IMR-90 (cell line): ENCODE data around the gene ERH.

Experiments used
- NFE2L2 ChIP-seq: fragments of 150-350 bp; IDR thresholded peaks from 2 replicates; pipeline ENCODE4 v1.6.1; 2016; ENCODE audit warnings: low read depth, mild to moderate bottlenecking, low read length
- POLR2A ChIP-seq: IDR thresholded peaks from 2 replicates; pipeline ENCODE4 v1.6.1; 2012; ENCODE audit warnings: mild to moderate bottlenecking, low read depth, low read length
- RAD21 ChIP-seq: IDR thresholded peaks from 2 replicates; pipeline ENCODE4 v1.6.1; 2012; ENCODE audit warnings: low read length, improper control_type of control experiment
- TF ChIP-seq, protein P1 (sequence below): conservative IDR thresholded peaks from 2 replicates; pipeline ENCODE4 v1.5.1; 2012; ENCODE audit warnings: mild to moderate bottlenecking, low read depth, low read length, improper control_type of control experiment
- TF ChIP-seq, protein P2 (sequence below): fragments of 150-350 bp; IDR thresholded peaks from 2 replicates; pipeline ENCODE4 v1.6.1; 2017; ENCODE audit warnings: mild to moderate bottlenecking, antibody characterized with exemption, low read length, low read depth

DNA sequence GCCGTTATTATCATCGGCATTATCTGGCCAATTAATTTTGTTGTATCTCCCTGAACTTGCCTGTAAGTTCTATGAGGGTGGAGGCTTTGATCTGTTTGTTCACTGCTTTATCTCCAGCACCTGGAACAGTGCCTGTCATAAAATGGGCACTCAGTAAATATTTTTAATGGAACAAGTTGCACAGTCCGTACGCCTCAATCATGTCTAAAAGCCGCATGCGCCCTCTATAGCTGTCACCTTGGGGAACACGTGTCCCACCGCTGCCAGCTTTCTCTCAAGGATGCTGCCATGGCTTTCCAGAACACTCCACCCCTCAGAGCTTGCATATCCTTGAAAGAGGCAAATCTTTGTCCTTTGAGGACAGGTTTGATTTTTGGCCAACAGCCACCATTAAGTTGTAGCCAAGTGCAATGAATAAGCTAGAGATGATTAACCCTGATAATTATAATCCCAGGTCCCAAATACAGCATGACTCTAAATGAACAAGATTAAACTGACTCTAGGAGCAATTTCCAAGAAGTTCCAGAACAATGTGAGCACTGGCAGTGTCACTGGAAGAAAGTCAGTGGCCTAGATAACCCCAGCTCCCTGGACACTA lies 55.1 kb downstream of the ERH start:
- TF ChIP-seq, protein P1, sequence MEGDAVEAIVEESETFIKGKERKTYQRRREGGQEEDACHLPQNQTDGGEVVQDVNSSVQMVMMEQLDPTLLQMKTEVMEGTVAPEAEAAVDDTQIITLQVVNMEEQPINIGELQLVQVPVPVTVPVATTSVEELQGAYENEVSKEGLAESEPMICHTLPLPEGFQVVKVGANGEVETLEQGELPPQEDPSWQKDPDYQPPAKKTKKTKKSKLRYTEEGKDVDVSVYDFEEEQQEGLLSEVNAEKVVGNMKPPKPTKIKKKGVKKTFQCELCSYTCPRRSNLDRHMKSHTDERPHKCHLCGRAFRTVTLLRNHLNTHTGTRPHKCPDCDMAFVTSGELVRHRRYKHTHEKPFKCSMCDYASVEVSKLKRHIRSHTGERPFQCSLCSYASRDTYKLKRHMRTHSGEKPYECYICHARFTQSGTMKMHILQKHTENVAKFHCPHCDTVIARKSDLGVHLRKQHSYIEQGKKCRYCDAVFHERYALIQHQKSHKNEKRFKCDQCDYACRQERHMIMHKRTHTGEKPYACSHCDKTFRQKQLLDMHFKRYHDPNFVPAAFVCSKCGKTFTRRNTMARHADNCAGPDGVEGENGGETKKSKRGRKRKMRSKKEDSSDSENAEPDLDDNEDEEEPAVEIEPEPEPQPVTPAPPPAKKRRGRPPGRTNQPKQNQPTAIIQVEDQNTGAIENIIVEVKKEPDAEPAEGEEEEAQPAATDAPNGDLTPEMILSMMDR: no peak
- no peak for TF ChIP-seq POLR2A
- no peak for TF ChIP-seq NFE2L2
- TF ChIP-seq, protein P2, sequence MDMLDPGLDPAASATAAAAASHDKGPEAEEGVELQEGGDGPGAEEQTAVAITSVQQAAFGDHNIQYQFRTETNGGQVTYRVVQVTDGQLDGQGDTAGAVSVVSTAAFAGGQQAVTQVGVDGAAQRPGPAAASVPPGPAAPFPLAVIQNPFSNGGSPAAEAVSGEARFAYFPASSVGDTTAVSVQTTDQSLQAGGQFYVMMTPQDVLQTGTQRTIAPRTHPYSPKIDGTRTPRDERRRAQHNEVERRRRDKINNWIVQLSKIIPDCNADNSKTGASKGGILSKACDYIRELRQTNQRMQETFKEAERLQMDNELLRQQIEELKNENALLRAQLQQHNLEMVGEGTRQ: no peak
- TF ChIP-seq RAD21: no peak
